Uterus (tissue), 4 donors: ENCODE measurements around the gene DNAH10. TPM values are rescaled to one million over a fixed set of nuclear protein-coding genes. Genes with fewer than 3 reads are reported as not detected.

Experiments
- DNase-seq, 2 donors: peaks; one replicate each; pipeline ENCODE4 v3.0.0-alpha.2; 2019 to 2020
- H3K27ac ChIP-seq, 2 donors: fragments of 200-600 bp; sonication (generic); 1 replicate in 1 of 2; 2 replicates in 1 of 2; pipeline ENCODE4 v1.5.1; 2016 to 2018
- H3K27me3 ChIP-seq, 2 donors: fragments of 200-600 bp; sonication (generic); one replicate each; pipeline ENCODE4 v1.5.1; 2018 to 2019; ENCODE audit warnings: control low read depth in 1 of 2
- H3K36me3 ChIP-seq, 2 donors: fragments of 200-600 bp; sonication (generic); one replicate each; pipeline ENCODE4 v1.5.1; 2019; ENCODE audit warnings: control low read depth in 1 of 2
- H3K4me1 ChIP-seq, 2 donors: fragments of 200-600 bp; sonication (generic); one replicate each; pipeline ENCODE4 v1.5.1; 2018 to 2019; ENCODE audit warnings: control low read depth in 1 of 2
- H3K4me3 ChIP-seq, 2 donors: fragments of 200-600 bp; sonication (generic); 1 replicate in 1 of 2; 2 replicates in 1 of 2; pipeline ENCODE4 v1.5.1; 2018 to 2019; ENCODE audit warnings: mild to moderate bottlenecking in 1 of 2
- H3K9me3 ChIP-seq, 2 donors: fragments of 200-600 bp; sonication (generic); one replicate each; pipeline ENCODE4 v1.5.1; 2019; ENCODE audit warnings: control low read depth in 1 of 2
- POLR2A ChIP-seq, 2 donors: fragments of 450-650 bp; IDR thresholded peaks; one replicate each; pipeline ENCODE4 v1.6.1; 2016; ENCODE audit warnings: antibody characterized with exemption in 2 of 2, mild to moderate bottlenecking in 1 of 2, moderate library complexity in 1 of 2
- intact Hi-C: fragments of 100-400 bp; cut with DNase I; formaldehyde crosslinking; loops from one replicate; pipeline ENCODE4 v1.15.1; 2023; ENCODE audit warnings: low total_unique reads
- total RNA-seq, 4 donors: library from RNA; depleted of rRNA in 3 of 4; stranded (reverse); fragments of >200 nt in 3 of 4; gene quantifications; one replicate each; pipeline versions ENCODE4 v1.1.0 to v1.2.4, GENCODE V29; 2014 to 2023
- TF ChIP-seq, protein P1 (sequence below), 4 experiments: fragments of 200-600 bp in 2 of 4; fragments of 450-650 bp in 2 of 4; sonication (generic) in 2 of 4; IDR thresholded peaks; one replicate each; pipeline ENCODE4 v1.5.1; 2016 to 2019; ENCODE audit warnings: antibody characterized with exemption in 4 of 4, mild to moderate bottlenecking in 2 of 4, moderate library complexity in 1 of 4
- donor health status: DM: yes; HTN: yes; CAD: no.

The DNAH10 gene, protein sequence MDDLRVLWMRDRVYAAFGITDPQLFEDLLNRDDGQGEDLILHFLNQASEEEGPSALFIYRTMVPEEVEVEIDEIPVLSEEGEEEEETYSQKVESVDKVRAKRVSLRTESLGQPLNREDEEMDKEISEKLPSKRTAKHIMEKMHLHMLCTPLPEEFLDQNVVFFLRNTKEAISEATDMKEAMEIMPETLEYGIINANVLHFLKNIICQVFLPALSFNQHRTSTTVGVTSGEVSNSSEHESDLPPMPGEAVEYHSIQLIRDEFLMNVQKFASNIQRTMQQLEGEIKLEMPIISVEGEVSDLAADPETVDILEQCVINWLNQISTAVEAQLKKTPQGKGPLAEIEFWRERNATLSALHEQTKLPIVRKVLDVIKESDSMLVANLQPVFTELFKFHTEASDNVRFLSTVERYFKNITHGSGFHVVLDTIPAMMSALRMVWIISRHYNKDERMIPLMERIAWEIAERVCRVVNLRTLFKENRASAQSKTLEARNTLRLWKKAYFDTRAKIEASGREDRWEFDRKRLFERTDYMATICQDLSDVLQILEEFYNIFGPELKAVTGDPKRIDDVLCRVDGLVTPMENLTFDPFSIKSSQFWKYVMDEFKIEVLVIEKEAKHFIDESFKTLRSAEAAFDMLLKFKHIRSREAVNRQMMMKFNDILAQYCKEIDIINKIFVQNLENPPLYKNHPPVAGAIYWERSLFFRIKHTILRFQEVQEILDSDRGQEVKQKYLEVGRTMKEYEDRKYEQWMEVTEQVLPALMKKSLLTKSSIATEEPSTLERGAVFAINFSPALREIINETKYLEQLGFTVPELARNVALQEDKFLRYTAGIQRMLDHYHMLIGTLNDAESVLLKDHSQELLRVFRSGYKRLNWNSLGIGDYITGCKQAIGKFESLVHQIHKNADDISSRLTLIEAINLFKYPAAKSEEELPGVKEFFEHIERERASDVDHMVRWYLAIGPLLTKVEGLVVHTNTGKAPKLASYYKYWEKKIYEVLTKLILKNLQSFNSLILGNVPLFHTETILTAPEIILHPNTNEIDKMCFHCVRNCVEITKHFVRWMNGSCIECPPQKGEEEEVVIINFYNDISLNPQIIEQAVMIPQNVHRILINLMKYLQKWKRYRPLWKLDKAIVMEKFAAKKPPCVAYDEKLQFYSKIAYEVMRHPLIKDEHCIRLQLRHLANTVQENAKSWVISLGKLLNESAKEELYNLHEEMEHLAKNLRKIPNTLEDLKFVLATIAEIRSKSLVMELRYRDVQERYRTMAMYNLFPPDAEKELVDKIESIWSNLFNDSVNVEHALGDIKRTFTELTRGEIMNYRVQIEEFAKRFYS (N-terminal part only)
- 1 to 10 TPM in 2 of 4 donors, under 1 TPM in 2; under 0.01 to 3.9 (median 1.1) TPM for total RNA-seq

DNA sequence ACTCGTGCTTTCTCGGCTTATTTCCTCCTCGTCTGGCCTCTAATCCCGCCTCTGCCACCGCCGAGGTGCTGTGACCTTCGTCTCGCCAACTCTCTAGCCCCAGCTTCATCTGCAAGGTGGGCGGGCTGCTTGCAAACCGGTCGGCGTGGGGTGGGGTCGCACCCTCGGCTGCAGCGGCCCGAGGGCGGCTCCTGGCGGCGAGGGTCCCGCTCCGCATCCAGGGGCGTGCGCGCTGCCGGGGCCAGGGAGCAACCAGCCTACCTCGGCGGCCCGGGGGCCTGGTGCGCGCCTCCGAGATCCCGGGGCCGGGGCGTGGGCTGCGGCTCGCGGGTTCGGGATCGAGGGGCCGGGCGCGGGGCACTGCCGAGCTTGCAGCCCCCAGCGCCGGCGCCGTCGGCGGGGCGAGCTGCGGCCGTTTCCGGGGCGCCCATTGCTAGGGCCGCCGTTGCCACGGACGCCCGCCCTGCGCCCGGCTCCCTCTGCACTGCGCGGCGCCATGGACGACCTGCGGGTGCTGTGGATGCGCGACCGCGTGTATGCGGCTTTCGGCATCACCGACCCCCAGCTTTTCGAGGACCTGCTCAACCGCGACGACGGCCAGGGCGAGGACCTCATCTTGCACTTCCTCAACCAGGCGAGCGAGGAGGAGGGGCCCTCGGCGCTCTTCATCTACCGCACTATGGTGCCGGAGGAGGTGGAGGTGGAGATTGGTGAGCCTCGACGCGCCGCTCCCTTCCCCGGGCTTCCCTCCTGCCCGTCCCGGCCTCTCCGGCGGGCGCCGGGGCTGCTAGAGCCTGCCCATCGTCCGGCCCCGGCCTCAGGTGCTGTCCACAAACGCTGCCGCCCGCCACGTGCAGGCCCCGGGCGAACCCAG is at the start of gene DNAH10:
TSS of gene DNAH10 (plus strand) at position 461 of the 874 bp plus-strand sequence. CDS start at position 497, 36 bp downstream.
- peak within 1 kb of the TSS in 1 of 2 donors; percentile 16 for H3K4me3 ChIP-seq
- H3K9me3 ChIP-seq = no peaks in the 10 kb centered on the region
- TF ChIP-seq POLR2A (IDR thresholded peaks at IDR 0.05) = no peak
- TF ChIP-seq, protein P1, sequence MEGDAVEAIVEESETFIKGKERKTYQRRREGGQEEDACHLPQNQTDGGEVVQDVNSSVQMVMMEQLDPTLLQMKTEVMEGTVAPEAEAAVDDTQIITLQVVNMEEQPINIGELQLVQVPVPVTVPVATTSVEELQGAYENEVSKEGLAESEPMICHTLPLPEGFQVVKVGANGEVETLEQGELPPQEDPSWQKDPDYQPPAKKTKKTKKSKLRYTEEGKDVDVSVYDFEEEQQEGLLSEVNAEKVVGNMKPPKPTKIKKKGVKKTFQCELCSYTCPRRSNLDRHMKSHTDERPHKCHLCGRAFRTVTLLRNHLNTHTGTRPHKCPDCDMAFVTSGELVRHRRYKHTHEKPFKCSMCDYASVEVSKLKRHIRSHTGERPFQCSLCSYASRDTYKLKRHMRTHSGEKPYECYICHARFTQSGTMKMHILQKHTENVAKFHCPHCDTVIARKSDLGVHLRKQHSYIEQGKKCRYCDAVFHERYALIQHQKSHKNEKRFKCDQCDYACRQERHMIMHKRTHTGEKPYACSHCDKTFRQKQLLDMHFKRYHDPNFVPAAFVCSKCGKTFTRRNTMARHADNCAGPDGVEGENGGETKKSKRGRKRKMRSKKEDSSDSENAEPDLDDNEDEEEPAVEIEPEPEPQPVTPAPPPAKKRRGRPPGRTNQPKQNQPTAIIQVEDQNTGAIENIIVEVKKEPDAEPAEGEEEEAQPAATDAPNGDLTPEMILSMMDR (IDR thresholded peaks at IDR 0.05) = no peak
- intact Hi-C loops = no loop called here
- H3K4me1 ChIP-seq = peaks cover 0 to 11% of the 10 kb centered on the region in 2 donors
- no peaks in the 10 kb centered on the region for H3K36me3 ChIP-seq
- no peak within 1 kb of the TSS for H3K27ac ChIP-seq
- H3K27me3 ChIP-seq = peaks cover 0 to 5% of the 10 kb centered on the region in 2 donors
- DNase-seq = no peak

DNA sequence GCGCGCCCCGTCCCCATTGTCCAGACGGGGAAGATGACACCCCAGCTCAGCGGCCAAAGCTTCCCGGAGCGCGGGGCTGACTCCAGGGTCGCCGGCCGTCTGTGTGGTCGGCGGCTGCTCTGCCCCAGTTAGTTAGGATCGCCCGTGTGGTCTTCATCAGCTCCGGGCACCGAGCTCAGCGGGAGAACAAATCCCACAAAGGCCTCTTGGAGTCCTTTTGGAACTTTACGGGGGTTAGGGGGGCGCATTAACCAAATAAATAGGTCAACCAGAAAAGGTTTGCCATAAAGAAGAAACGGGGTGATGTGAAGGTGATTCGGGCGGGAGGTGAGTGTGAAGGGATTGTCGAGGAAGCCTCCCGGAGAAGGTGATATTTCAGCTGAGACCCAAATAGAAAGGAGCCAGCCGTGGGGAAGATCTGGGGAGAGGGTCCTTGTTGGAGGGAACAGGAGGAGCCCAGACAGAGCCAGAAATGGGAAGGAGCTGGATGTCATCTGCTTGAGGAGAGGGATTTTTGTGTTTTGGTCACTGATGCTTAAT is 49.3 kb upstream of the DNAH10 start:
- peak overlapping the region; percentile 28 to 75 for H3K27ac ChIP-seq
- intact Hi-C loops = no loop called here

DNA sequence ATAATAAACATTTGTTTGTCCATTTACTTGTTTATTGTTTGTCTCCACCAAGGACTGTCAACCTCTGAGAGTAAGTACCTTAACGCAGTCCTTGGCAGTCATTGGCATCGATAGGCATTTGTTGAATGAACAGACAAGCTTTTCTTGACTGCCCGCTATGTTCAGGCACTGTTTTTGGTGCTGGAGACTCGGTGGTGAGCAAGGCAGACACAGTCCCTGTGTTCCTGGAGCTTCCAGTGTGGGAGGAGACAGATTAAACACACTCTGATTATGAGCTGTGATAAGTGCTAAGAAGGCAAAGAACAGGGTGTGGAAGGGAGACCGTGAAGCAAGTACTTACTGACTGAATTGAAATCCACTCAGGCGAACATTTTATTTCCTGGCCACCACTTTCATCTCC is 48.7 kb upstream of the DNAH10 start:
- no peak for DNase-seq
- intact Hi-C loops = no loop called here
- TF ChIP-seq, protein P1 (IDR thresholded peaks at IDR 0.05) = no peak
- TF ChIP-seq POLR2A (IDR thresholded peaks at IDR 0.05) = no peak
- peak overlapping the region in 1 of 2 donors; percentile 28 for H3K27ac ChIP-seq
- no peaks in the 10 kb centered on the region for H3K4me1 ChIP-seq
- H3K4me3 ChIP-seq = peak overlapping the region in 1 of 2 donors; percentile 100
- no peaks in the 10 kb centered on the region for H3K36me3 ChIP-seq
- H3K9me3 ChIP-seq = no peaks in the 10 kb centered on the region
- H3K27me3 ChIP-seq = no peaks in the 10 kb centered on the region

More for the DNA sequence above, 49.3 kb upstream of the DNAH10 start:
- Histone ChIP-seq H3K4me1 (no peaks in the 10 kb centered on the region), H3K27me3 (no peaks in the 10 kb centered on the region), H3K36me3 (no peaks in the 10 kb centered on the region), H3K9me3 (no peaks in the 10 kb centered on the region), H3K4me3 (peak overlapping the region; percentile 80 to 100)
- no peak for TF ChIP-seq POLR2A (IDR thresholded peaks at IDR 0.05)
- TF ChIP-seq, protein P1 (IDR thresholded peaks at IDR 0.05) = no peak
- no peak for DNase-seq
